GM18508 (cell line): Measurements from ENCODE around the gene CDC42BPB.
"Not testable (repeated sequence)": the region's sequence is repeated elsewhere in the genome, so short reads cannot be mapped to it uniquely, and the experiment has no call there.

ENCODE experiments used
- ATAC-seq: cut with Tn5 transposase; IDR thresholded peaks from one replicate; pipeline ENCODE4 v1.9.1; 2021; ENCODE audit warnings: moderate number of reproducible peaks; ENCODE audit not compliant: insufficient read depth, unreplicated experiment

Gene CDC42BPB

DNA sequence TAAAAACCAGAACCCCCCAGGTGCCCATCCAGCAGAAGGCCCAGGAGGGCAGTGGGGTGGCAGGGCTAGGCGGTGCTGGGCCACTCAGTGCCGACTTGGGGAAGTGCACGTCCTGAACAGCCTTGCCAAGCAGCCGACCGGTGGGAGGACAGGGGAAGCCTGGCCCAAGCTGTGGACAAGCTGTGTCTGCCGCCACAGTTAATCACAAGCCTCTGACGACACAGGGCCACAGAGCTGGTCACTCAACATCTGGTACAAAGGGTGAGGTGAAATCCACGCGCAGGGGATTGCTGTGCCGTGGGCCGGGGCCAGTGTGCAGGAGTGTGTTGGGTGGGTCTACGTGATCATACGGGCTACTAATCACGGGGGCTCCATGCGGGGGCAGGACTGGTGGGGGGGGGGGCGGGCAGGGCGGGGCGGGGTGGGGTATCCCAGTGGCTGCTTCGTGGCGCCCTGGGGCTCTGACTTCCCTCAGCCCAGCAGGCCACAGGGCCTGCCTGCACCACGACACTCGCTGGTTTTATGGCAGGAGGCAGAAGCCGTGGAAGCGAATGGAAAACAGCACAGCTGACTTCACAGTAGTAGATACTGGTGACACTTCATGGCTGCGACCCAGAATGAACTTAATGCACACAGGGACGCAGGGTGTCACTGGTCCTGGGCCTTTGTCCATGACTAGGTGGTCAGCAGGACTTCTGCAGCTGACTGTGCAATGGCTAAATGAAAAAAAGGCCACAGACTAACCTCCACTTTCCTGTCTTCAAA, 124.7 kb downstream of the CDC42BPB start:
- no peak for ATAC-seq

DNA sequence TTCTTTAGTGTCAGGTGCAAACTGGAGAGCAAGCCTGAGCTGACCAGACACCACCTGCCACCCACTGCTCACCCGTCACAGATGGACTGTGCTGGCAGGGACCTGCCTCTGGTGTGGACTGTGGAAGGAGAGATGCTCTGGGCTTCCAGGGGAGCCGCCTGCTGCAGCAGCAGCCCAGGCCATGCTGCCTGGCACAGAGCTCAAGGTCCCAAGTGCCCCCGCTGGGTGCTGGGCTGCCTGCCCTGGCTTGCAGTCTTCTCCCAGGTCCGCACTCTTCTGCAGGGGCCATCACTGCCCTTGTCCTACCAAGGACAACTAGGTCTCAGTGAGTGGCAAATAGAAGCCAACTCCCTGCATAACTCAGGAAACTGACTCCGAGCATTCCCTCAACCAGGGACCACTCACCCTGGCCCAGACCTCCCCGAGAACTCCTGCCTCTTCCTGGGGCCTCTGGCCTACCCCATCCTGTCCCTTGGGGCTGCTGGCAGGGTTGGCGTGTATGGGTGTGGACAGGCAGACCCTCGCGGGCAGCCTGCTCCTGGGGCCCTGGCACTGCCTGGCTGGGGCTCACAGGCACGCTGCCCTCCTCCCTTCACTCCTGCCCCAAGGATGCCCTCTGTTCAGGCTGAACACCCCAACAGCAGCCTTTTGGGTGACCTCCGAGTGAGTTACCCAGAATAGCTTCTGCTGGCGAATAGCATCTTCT, 125.6 kb downstream of the CDC42BPB start:
- ATAC-seq: no peak

DNA sequence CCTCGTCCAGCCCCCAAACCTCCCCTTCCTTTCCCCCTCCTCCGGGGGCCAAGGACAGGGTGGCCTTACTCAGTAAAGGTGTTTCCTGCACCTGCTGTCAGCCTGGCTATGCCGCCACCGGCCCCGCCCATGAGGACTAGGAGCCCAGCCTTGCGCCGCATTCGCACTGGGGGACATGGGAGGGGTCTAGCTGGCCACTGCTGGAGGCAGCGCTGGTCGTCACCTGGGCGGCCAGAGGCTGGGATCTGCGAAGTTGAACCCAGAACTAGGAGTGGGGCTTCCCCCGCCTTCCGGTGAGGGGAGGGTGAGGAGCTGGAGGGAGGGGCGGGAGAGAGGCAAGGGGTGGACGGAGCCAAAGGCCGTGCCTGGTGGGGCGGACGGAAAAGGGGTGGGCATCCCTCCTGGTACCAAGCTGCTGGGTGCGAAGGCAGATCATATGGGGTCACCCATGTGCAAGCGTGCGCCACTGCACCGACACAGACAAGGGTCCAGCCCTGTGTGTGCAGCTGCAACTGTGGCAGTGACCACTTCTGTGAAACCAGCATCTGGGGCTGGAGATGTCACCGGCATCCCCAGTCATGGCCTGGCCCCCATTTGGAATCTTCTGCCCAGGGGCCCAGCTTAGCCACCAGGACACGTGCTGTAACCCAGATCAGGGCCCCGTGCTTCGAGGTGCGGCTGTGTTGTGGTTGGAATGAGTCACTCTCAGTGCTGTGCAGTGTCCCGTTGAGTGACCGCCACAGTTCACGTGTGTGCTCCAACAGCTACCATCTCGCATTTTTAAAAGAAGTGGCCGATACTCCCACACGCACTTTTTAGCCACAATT, 126.4 kb downstream of the CDC42BPB start:
- no peak for ATAC-seq

DNA sequence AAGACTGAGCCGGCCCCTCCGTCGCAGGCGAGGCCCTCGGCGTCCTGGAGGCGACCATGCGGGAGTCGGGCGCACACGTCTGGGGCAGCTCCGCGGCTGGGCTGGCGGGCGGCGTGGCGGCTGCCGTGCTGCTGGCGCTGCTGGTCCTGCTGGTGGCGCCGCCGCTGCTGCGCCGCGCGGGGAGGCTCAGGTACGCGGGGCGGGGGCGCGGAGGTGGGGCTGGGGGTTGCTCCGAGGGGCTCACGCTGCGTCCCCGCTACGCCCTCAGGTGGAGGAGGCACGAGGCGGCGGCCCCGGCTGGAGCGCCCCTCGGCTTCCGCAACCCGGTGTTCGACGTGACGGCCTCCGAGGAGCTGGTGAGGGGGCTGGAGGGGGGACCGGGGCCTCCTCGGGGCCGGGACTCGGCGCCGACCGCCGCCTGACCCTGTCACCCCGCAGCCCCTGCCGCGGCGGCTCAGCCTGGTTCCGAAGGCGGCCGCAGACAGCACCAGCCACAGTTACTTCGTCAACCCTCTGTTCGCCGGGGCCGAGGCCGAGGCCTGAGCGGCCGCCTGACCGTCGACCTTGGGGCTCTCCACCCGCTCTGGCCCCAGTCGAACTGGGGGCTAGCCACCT, 127.1 kb downstream of the CDC42BPB start:
- no peak for ATAC-seq

DNA sequence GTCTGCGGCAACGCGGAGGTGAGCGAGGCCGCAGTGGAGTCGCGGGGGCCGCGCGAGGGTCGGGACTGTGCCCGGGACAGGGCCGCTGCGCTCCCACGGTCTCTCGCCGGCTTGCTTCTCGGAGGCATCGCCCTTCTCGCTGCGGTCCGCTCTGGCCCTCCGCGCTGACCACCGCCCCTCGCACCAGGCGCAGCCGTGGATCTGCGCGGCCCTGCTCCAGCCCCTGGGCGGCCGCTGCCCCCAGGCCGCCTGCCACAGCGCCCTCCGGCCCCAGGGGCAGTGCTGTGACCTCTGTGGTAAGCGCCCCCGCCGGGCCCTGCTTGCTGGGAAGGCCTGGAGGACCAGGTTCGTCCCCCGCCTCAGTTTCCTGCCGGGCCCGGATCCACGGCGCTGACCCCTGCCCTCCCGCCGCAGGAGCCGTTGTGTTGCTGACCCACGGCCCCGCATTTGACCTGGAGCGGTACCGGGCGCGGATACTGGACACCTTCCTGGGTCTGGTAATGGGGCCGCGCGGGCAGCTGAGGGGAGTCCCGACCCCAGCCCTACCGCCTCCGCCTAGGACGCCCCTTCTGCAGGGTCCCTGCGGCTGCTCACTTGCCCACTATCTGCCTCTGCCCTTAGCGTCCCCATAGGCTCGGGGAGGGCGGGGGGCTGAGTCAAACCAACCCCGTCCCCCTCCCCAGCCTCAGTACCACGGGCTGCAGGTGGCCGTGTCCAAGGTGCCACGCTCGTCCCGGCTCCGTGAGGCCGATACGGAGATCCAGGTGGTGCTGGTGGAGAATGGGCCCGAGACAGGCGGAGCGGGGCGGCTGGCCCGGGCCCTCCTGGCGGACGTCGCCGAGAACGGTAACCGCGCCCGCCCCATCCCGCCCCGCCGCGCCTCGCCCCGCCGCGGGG, 127.9 kb downstream of the CDC42BPB start:
- ATAC-seq: no peak

DNA sequence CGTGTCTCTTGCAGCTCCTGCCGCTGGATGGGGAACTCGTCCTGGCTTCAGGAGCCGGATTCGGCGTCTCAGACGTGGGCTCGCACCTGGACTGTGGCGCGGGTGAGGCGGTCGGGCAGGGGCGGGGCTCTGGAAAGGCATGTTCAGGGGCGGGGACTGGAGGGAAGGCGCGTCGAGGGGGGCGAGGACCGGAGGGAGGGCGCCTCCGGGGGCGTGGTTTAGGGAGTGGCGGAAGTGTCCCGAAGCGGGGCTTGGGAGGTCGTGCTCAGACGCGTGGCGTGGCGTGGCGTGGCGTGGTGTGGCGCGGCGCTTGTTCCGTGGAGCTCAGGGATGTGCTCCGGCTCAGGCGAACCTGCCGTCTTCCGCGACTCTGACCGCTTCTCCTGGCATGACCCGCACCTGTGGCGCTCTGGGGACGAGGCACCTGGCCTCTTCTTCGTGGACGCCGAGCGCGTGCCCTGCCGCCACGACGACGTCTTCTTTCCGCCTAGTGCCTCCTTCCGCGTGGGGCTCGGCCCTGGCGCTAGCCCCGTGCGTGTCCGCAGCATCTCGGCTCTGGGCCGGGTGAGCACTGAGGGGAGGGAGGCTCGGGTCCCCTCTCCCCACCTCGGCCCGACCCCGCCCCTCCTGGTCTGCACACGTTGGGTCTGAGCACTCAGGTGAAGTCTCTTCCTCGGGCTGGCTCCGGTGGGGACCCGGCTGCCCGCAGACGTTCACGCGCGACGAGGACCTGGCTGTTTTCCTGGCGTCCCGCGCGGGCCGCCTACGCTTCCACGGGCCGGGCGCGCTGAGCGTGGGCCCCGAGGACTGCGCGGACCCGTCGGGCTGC, 128.7 kb downstream of the CDC42BPB start:
- ATAC-seq: no peak

DNA sequence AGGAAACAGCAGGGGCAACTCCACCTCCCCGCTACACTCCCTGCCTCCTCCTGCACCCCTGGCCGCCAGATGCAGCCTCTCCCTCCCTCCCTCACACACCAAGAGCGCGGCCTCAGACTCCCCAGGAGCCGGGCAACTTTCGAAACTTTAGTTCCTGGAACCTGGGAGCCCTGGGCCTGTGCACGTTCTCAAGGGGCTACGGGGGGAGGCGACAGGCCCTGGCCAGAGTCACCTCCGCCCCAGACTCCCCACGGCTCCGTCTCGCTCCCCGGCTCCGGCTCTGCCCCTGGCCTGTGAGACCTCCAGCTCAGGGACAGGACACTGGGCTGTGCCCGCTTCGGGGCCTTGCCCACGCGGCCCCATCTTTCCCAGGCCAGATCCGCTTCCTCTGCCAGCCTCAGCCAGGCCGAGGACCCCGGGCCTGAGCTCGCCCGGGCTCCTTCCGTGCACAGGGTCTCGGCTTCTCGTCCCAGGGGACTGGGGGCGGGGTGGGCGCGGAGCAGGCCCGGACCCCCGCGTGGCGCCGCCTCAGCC, 129.4 kb downstream of the CDC42BPB start:
- ATAC-seq: no peak

DNA sequence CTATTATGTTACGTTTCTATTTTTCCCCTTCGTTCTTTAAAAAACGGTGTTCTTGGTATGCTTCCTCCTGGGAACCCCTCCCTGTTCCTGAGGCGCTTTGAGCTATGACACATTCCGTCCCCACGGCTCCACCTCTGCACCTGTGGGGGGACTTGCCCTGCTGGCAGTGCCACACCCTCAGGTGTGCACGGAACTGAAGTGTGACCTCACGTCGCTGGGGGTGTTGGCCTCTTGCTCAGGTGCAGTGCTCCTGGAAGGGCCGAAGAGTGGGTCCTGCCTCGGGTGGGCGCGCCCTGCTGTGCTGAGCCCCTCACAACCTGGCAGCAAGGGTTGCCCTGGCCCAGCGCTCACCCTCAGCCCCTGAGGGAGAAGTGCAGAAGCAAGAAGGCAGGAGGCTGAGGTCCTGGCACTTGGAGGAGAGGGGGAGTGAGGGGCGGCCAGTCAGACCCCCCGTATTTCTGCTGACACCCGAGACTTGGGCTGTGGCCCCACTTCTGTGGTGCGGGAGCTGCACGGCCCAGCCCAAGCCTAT, 129.9 kb downstream of the CDC42BPB start:
- ATAC-seq: no peak

DNA sequence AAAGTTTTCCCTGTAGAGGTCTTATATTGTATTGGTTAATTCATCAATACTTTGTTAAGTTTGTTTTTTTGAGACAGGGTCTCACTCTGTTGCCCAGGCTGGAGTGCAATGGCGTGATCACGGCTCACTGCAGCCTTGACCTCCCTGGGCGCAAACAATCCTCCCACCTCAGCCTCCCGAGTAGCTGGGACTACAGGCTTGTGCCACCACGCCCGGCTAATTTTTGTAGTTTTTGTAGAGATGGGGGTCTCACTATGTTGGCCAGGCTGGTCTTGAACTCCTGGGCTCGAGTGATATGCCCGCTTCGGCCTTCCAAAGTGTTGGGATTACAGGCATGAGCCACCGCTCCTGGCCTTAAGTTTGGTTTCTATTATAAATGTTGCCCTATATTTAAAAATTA, 130.5 kb downstream of the CDC42BPB start:
- not testable (repeated sequence) for ATAC-seq

DNA sequence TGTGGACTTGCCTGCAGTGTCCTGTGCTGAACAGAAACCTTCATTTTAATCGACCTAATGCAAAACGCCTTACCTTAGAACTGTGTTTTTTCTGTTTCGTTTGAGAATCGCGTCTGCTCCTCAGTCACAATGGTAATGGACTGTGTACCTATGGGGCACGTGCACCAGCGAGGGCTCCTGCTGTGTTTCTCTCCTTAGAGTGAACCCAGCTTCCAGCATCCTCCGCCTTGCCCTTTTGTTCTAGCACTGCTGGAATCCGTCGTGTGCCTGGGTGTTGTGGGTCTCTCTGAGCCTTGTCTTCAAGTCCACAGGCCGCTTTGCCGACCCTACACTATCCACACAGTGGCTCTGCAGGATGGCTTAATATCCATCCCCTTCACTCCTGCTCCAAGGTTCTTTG, 131.2 kb downstream of the CDC42BPB start:
- ATAC-seq: no peak

DNA sequence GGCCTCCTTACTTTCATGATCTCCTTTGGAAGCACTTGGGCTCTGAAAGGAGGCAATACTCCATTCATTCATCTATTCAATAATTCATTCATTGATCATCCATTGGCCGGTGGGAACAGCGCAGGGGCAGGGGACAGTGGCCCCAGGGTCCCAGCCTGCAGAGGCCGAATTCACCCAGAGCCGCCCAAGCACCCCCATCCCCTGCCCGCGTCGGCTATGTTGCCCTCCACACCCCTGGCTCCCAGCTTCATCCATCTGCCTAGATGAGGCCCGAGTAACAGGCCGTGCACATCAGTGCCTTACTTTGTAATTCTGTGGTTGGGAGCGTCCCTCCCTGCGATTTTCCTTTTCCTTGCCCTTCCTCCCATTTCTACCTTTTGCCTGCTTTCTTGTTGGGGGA, 131.7 kb downstream of the CDC42BPB start:
- no peak for ATAC-seq

DNA sequence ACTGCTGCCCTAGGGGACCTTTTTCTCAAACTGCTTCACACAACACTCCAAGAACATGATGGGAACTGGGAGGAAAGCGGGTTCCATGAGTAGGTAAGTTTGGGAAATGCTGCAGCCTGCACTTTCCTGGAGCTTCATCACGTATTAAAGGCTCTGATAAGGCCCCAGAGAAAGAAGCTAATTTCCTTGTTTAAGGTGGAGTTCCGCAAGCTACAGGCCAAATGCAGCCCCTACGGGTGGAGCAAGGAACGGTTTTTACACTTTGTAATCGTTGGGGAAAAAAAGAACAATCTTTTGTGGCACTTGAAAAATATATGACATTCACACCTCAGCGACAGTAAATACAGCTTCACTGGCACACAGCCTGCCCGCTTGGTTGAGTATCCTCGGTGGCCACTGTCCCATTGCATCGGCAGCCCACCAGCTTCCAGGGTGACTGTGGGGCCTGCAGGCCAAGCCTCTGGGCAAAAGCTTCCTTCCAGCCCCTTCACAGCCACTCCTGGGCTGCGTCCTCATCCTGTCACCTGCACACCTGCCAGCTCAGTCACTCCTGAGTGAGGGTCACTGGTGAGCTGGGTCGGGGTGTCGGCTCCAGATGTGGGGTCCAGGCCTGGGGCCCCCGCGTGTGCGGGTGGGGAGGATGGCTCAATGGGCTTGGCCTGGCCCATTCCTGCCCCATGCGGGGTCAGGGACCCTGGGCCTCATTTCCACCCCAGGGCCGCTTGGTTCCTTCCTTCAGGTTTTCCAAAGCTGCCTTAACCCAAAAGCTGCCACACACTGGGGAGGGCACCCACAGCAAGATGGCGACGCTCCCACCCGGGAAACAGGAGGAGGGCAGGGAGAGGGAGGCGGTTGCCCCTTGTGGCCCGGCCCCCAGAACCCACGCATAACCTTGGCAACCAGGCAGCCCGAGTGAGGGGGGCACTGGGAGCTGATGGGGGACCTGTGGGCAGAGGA, 132.4 kb downstream of the CDC42BPB start:
- no peak for ATAC-seq

DNA sequence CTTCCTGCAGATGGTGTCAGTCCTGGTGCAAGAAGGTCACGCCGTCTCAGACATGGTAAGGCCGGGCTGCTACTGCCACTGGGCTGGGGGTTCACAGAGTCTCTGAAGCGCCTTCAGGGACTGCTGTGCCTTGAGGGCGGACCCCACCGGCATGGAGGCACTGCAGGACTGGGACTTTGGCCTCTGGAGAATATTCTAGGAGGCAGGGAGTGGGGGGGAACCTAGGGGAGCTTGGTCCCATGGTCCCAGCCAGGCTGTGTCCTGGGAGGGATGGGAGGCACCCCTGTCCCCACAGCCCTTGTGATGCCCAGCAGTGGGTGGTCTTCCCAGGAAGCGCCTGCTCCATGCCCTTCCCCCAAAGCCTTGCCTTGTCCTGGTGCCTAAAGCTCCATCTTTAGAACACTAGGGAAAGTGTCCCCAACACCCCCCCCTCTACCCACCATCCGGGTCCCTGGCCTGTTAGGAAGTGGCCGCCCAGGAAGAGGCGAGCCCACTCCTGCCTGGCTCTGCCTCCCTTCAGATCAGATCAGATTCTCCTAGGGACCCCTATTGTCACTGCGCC, 133.3 kb downstream of the CDC42BPB start:
- ATAC-seq: no peak

DNA sequence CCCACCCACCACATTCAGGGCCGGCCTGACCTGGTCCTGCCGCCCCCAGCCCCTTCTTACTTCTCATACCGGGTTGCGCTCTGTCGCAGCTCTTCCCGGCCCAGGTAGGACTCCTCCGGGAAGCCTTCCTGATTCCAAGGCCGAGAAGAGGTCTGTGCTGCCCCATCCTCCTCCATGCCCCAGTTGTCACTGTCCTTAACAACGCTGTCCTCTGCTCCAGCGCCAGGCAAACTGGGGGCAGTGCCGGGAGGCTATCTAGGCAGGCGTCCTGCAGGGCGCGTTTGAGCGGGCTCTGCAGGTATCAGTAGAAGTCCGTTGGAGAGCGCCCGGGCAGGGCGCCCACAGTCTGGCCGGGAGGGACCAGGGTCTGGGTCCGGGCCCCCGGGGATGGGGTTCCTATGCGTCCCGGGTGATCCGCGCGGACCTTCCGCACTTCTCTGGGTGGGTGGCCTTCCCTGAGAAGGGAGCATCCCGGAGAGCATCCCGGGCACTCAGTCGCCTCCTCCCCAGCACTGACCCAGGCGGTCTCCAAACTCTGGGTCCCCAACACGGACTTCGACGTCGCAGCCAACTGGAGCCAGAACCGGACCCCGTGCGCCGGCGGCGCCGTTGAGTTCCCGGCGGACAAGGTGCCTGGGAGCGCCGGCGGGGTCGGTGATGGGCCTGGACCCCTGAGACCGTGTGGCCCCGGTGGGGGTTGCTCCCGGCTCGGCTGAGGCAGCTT, 134.0 kb downstream of the CDC42BPB start:
- ATAC-seq: no peak

DNA sequence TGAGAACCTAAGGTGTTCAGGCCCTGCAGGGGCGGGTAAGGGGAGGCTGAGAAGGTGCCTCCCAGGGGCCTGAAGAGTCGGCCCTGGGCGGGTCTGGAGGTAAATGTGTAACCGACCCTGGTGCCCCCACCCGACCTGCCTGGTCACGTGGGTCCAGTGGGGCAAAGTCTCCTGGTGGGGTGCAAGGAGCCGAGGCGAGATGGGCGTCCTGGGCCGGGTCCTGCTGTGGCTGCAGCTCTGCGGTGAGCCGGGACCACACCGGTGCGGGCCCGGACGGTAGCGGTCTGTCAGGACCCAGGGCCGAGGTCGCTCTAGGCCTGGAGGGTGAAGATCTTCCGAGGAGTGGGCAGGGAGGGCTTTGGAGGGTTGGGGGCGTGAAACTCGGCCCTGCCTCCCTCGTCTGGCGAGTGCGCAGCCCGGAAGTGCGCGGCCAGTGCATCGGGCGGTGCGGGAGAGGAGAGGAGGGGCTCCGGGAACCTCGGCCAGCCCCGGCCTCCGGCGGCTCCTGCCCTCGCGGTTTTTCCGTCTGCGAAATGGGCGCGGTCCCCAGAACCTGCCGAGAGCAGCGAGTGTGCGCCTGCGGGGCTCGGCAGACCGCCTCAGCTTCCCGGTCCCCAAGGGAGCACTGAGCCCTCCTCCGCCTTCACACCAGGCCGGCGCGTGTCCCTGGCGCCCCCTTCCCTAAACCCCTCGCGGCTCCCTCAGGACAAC, 134.7 kb downstream of the CDC42BPB start, which contains the start of gene AMN:
TSS of gene AMN (plus strand) at position 174 of the 711 bp plus-strand sequence. CDS start at position 200, 26 bp downstream.
- no peak for ATAC-seq

DNA sequence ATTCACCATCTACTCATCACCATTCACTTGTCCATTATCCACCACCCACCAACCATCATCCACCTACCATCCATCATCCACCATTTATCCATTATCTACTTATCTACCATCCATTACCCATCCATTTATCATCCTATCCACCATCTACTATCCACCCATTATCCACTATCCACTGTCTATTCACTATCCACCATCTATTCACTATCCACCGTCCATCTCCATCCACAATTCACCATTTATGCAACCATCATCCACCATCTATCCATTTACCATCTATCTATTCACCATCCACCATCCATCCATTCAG, 136.4 kb downstream of the CDC42BPB start:
- no peak for ATAC-seq
